WTC11 (cell line): ENCODE measurements around the gene CACNG1. TPM values are rescaled to one million over a fixed set of nuclear protein-coding genes. Genes with fewer than 3 reads are reported as not detected.

Experiments used
- ATAC-seq: fragments of 200-7000 bp; cut with Tn5 transposase; 2 replicates; pipeline ENCODE4 v1.10.0; 2021; ENCODE audit warnings: mild to moderate bottlenecking, moderate library complexity
- CTCF ChIA-PET: fragments of 300-600 bp; sonication (Branson Sonifier 250); formaldehyde crosslinking; loops from one replicate; lab custom pipeline; 2021; ENCODE audit warnings: antibody characterized with exemption; lab: Charles Lee
- POLR2A ChIA-PET: fragments of 350-600 bp; sonication (Branson Sonifier 250); formaldehyde crosslinking; loops from one replicate; lab custom pipeline; 2021; ENCODE audit warnings: antibody characterized with exemption; lab: Charles Lee
- DNase-seq: peaks from one replicate; pipeline ENCODE4 v3.0.0; 2021; ENCODE audit warnings: low spot score
- H3K27ac Mint-ChIP-seq: 2 replicates; pipeline ENCODE4 v1.8.0; 2021; ENCODE audit warnings: mixed read lengths
- H3K27me3 Mint-ChIP-seq: 2 replicates; pipeline ENCODE4 v1.8.0; 2021; ENCODE audit warnings: low read depth, mild to moderate bottlenecking, moderate library complexity, mixed read lengths
- H3K36me3 Mint-ChIP-seq: 2 replicates; pipeline ENCODE4 v1.8.0; 2021; ENCODE audit warnings: mixed read lengths
- H3K4me1 Mint-ChIP-seq: 2 replicates; pipeline ENCODE4 v1.8.0; 2022; ENCODE audit warnings: mixed read lengths
- H3K4me3 Mint-ChIP-seq: 2 replicates; pipeline ENCODE4 v1.8.0; 2021; ENCODE audit warnings: mild to moderate bottlenecking, moderate library complexity, mixed read lengths
- H3K9me3 Mint-ChIP-seq: 2 replicates; pipeline ENCODE4 v1.8.0; 2021; ENCODE audit warnings: mixed read lengths
- AFF4 ChIP-seq: sonication (generic); formaldehyde crosslinking; IDR thresholded peaks from 2 replicates; pipeline ENCODE4 v1.8.1; 2023; ENCODE audit warnings: mild to moderate bottlenecking, missing genetic modification reagents, borderline replicate concordance
- ARID4B ChIP-seq: sonication (generic); formaldehyde crosslinking; IDR thresholded peaks from 2 replicates; pipeline ENCODE4 v1.8.0; 2023; ENCODE audit warnings: missing genetic modification reagents, mild to moderate bottlenecking, borderline replicate concordance
- CREB1 ChIP-seq: sonication (generic); formaldehyde crosslinking; IDR thresholded peaks from 2 replicates; pipeline ENCODE4 v1.8.0; 2023; ENCODE audit warnings: mild to moderate bottlenecking, missing genetic modification reagents
- ESRRA ChIP-seq: sonication (generic); formaldehyde crosslinking; IDR thresholded peaks from 2 replicates; pipeline ENCODE4 v1.8.1; 2022; ENCODE audit warnings: mild to moderate bottlenecking, missing genetic modification reagents, borderline replicate concordance
- FOXP1 ChIP-seq: sonication (generic); formaldehyde crosslinking; IDR thresholded peaks from 2 replicates; pipeline ENCODE4 v1.8.0; 2022; ENCODE audit warnings: missing genetic modification reagents, mild to moderate bottlenecking, moderate library complexity, borderline replicate concordance
- HMGA2 ChIP-seq: fragments of 250-450 bp; sonication (Bioruptor Pico); IDR thresholded peaks from 2 replicates; pipeline ENCODE4 v1.4.0; 2021; ENCODE audit warnings: mild to moderate bottlenecking, moderate library complexity
- HMGXB4 ChIP-seq: sonication (generic); formaldehyde crosslinking; IDR thresholded peaks from 2 replicates; pipeline ENCODE4 v1.8.1; 2023; ENCODE audit warnings: mild to moderate bottlenecking, moderate library complexity, missing genetic modification reagents
- JUN ChIP-seq: sonication (generic); formaldehyde crosslinking; IDR thresholded peaks from 2 replicates; pipeline ENCODE4 v1.8.0; 2023; ENCODE audit warnings: mild to moderate bottlenecking, missing genetic modification reagents
- OVOL2 ChIP-seq: fragments of 250-450 bp; sonication (Bioruptor Pico); IDR thresholded peaks from 2 replicates; pipeline ENCODE4 v1.9.0; 2021; ENCODE audit warnings: mild to moderate bottlenecking, borderline replicate concordance
- PREB ChIP-seq: sonication (generic); formaldehyde crosslinking; IDR thresholded peaks from 2 replicates; pipeline ENCODE4 v1.8.1; 2022; ENCODE audit warnings: mild to moderate bottlenecking, missing genetic modification reagents, moderate library complexity, borderline replicate concordance
- PRRX2 ChIP-seq: fragments of 250-450 bp; sonication (Bioruptor Pico); IDR thresholded peaks from 2 replicates; pipeline ENCODE4 v1.8.0; 2021; ENCODE audit warnings: mild to moderate bottlenecking
- RORB ChIP-seq: fragments of 250-450 bp; sonication (Bioruptor Pico); IDR thresholded peaks from 2 replicates; pipeline ENCODE4 v1.9.0; 2021; ENCODE audit warnings: mild to moderate bottlenecking
- SMAD4 ChIP-seq: sonication (generic); formaldehyde crosslinking; IDR thresholded peaks from 2 replicates; pipeline ENCODE4 v1.8.0; 2022; ENCODE audit warnings: mild to moderate bottlenecking, missing genetic modification reagents
- SOX15 ChIP-seq: fragments of 250-450 bp; sonication (Bioruptor Pico); IDR thresholded peaks from 2 replicates; pipeline ENCODE4 v1.9.0; 2021; ENCODE audit warnings: mild to moderate bottlenecking
- TCF7 ChIP-seq: sonication (generic); formaldehyde crosslinking; IDR thresholded peaks from 2 replicates; pipeline ENCODE4 v1.8.0; 2022; ENCODE audit warnings: mild to moderate bottlenecking, low read depth, missing genetic modification reagents, moderate library complexity
- TP53 ChIP-seq: sonication (generic); formaldehyde crosslinking; IDR thresholded peaks from 2 replicates; pipeline ENCODE4 v1.8.1; 2023; ENCODE audit warnings: mild to moderate bottlenecking, missing genetic modification reagents
- ZBTB21 ChIP-seq: sonication (generic); formaldehyde crosslinking; IDR thresholded peaks from 2 replicates; pipeline ENCODE4 v1.8.1; 2023; ENCODE audit warnings: mild to moderate bottlenecking, missing genetic modification reagents, borderline replicate concordance
- ZNF423 ChIP-seq: fragments of 250-450 bp; sonication (Bioruptor Pico); IDR thresholded peaks from 2 replicates; pipeline ENCODE4 v2.1.2; 2022; ENCODE audit warnings: mild to moderate bottlenecking, moderate library complexity
- ZNF425 ChIP-seq: fragments of 250-450 bp; sonication (Bioruptor Pico); conservative IDR thresholded peaks from 2 replicates; pipeline ENCODE4 v1.9.0; 2021; ENCODE audit warnings: mild to moderate bottlenecking
- ZNF532 ChIP-seq: fragments of 250-450 bp; sonication (Bioruptor Pico); IDR thresholded peaks from 2 replicates; pipeline ENCODE4 v1.9.0; 2021; ENCODE audit warnings: mild to moderate bottlenecking, borderline replicate concordance
- total RNA-seq: library from RNA; stranded (reverse); gene quantifications from 3 replicates; pipeline ENCODE4 v1.2.3, GENCODE V29; 2021

CACNG1 gene
- total RNA-seq, 1 experiment from 2014 or later = not detected

GRCh38 chr17:67051155-67051538 lies 6.8 kb downstream of the CACNG1 start:
- TF ChIP-seq PREB (CRISPR knock-in tag) = no peak
- TF ChIP-seq ZBTB21 = no peak
- no peak for TF ChIP-seq ESRRA (CRISPR knock-in tag)
- no peak for TF ChIP-seq SMAD4 (CRISPR knock-in tag)
- no peak for TF ChIP-seq OVOL2
- no peak for TF ChIP-seq ZNF425 (CRISPR knock-in tag)
- no peak for TF ChIP-seq CREB1
- no peak for TF ChIP-seq AFF4
- no peak for TF ChIP-seq SOX15 (CRISPR knock-in tag)
- no peak for TF ChIP-seq JUN (CRISPR knock-in tag)
- no peak for TF ChIP-seq TP53
- TF ChIP-seq RORB (CRISPR knock-in tag) = no peak
- no peak for TF ChIP-seq TCF7
- no peak for TF ChIP-seq HMGXB4
- TF ChIP-seq PRRX2 (CRISPR knock-in tag) = no peak
- TF ChIP-seq FOXP1 (CRISPR knock-in tag) = no peak
- H3K4me3 Mint-ChIP-seq = no peak overlapping the region
- peaks cover 31% of the 10 kb centered on the region for H3K9me3 Mint-ChIP-seq

GRCh38 chr17:67051837-67052236 lies 7.5 kb downstream of the CACNG1 start:
- ATAC-seq (no peak), DNase-seq (no peak)
- Mint-ChIP-seq H3K9me3 (peaks cover 31% of the 10 kb centered on the region), H3K4me3 (no peak overlapping the region), H3K4me1 (no peaks in the 10 kb centered on the region), H3K27ac (no peak overlapping the region), H3K27me3 (no peaks in the 10 kb centered on the region; the same call in 1 of the 2 replicates), H3K36me3 (peaks cover 18% of the 10 kb centered on the region)
- ChIA-PET CTCF (no interaction called here), POLR2A (no interaction called here)
- TF ChIP-seq ARID4B (CRISPR knock-in tag) = no peak
- TF ChIP-seq RORB (CRISPR knock-in tag) = no peak
- TF ChIP-seq ZNF532 (CRISPR knock-in tag) = no peak
- TF ChIP-seq HMGA2 (CRISPR knock-in tag) = no peak
- TF ChIP-seq ZNF423 = no peak

More at GRCh38 chr17:67051155-67051538, 6.8 kb downstream of the CACNG1 start:
- Mint-ChIP-seq H3K27ac (no peak overlapping the region), H3K27me3 (no peaks in the 10 kb centered on the region; the same call in 1 of the 2 replicates), H3K4me1 (no peaks in the 10 kb centered on the region), H3K36me3 (peaks cover 18% of the 10 kb centered on the region)
- no peak for ATAC-seq
- no peak for DNase-seq
- POLR2A ChIA-PET = no interaction called here
- CTCF ChIA-PET = no interaction called here
